ENCODE data around the gene DENND1A.
"Not testable (repeated sequence)": the region's sequence is repeated elsewhere in the genome, so short reads cannot be mapped to it uniquely, and the experiment has no call there.

The DENND1A gene

DNA sequence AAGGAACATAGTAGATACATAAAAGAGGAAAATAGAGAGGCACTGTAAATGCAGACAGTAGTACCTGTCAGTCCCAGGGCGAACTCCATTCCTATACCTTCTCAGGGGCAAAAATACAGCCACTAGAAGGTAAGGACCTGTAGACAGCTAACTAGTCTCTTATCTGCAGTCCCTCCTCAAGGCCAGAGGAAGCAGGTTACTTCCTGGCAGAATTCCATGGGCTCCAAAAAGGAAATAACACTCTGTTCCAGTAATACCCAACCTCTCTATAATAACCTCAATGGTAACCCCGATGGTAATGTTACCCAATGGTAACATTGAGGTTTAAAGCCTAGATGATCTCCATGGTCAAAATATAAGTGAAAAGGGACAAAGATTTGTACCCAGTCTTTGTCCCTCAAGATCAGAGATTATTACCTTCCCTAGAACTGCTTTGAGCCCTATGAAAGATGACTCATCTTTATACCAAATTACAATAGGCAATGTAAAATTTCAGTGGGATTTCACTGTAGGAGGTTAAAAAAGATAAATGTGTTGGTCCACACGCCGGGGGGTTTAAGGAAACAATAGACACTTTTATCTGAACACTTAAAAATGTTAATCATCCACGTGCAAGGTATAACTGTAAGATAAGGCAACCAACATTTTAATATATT, 113.0 kb downstream of the DENND1A start:
- peak; percentile 5 for DNase-seq (ENCODE audit: low read depth)

DNA sequence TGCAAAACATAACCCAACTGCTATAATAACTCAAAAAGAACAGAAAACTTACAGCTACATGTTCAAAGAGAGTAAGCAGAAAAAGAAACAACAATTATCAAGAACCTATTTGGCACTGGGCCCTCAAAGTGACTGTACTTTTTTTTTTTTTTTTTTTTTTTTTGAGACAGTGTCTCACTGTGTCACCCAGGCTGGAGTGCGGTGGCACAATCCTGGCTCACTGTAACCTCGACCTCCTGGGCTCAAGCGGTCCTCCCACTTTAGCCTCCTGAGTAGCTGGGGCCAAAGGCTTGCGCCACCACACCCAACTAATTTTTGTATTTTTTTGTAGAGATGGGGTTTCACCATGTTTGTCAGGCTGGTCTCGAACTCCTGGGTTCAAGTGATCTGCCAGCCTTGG, 114.1 kb downstream of the DENND1A start:
- DNase-seq (ENCODE audit: low read depth), result not testable (repeated sequence)

DNA sequence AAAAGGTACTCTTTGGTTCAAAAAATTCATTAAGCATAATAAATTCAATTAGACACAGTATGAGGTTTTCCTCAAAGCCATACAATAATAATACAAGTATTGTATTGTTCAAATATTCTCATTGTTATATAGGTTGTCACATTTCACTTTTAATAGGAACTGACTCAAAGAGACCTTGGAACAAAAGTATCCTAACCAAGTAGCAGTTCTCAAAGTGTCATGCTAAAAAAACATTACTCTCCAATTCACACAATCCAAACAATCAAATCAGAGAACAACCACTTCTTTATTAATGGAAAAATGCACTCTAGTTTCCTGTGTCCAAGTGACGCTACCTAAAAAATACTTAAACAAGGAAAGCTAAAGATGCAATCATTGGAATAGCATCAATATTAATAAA, 115.4 kb downstream of the DENND1A start:
- no peak for DNase-seq (ENCODE audit: low read depth)

DNA sequence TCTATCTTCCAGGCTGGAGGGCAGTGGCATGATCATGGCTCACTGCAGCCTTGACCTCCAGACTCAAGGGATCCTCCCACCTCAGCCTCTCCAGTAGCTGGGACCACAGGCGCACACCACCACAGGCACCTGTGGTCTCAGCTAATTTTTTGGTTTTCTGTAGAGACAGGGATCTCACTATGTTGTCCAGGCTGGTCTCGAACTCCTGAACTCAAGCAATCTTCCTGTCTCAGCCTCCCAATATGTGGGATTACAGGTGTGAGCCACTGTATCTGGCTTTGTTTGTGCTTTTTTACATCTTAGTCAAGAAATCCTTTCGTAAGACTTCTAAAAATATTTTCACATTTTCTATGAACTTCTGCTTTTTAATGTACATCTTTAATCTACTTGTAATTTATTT, 116.9 kb downstream of the DENND1A start:
- DNase-seq (ENCODE audit: low read depth), result no peak

DNA sequence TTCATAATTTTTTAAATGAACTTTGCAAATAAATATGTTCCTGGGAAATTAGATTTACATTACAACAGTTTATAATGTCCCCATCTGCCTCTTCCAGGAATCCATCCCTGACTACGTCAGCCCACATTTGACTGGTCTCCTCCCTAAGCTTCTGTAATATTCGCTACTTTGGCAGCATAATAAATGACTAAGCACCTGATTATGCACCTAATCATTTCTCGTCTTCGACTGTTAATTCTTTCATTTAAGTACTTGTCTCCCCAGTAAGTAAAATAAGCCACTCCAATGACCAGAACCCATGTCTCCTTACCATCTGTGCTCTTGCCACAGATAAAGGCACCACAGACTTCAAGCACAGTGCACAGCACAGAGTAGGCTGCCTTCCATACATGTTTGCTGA, 122.7 kb downstream of the DENND1A start:
- DNase-seq (ENCODE audit: low read depth), result peak; percentile 62

DNA sequence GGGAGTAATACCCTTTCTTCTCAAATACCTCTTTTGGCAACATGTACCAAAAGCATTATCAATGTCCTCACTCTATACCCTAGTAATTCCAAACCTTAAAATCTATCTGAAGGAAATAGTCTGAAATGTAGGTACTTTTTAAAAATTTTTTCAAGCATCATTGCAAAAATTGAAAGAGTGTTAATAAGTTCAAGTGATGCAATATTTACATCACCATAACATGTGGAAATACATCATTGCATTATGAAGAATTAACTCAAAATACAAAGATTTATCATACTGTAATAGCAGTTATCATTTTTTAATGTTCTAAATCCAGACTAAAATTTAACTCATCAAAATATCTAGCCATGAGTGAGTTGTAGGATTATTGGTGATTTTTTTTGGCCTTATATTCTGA, 123.1 kb downstream of the DENND1A start:
- no peak for DNase-seq (ENCODE audit: low read depth)

DNA sequence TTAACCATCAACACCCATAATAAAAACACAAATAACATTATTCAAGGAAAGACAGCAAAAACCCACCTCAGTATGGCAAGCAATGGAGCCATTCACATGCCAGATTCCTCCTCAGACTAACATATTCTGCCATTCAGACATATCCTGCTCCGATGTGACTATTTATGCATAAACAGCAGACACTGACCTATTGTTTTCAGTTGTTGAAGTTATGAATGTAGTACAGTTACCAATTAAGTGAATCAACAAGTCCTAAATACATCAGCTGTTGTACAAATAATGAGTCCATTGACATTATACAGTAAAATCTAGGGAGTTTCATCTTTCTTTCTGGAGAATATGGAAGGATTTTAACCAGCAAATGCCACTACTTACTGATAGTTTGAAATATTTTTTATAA, 131.7 kb downstream of the DENND1A start:
- DNase-seq (ENCODE audit: low read depth), result no peak

DNA sequence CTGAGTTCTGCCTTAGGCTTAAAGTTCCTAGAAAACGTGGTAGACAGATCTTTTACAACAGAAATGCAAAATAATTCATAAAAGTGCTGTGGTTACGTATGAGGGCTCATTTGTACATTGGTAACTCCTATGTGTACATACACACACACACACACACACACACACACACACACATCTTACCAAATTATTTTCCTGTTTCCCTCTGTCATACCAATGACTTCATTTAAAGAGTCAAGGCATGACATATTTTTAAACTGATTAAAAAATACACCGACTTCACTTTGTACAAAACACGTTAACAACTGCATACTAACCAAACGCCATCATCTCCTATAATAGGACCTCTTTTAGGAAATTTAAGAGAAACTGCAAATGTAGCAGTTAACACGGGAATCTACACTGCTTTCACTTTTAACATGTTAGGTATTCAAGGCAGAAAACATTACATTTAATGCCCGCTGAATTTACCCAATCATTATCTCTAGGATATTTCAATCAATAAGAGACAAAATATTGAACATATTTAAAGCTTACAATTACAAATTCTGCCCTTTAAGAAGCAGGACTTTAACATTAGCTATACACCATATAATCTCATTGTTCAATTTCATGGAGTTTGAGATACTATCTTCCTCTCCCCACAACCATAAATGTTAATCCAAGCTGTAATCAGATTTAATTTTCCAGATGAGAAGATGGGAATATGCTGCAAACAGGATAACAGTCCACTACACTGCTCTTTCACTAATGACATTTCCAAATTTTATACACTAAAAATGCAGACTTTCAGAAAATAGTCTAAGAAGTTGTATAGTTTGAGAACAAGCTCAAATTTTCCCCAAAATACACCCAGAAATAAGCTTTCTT, 133.1 kb downstream of the DENND1A start:
- DNase-seq (ENCODE audit: low read depth), result no peak

DNA sequence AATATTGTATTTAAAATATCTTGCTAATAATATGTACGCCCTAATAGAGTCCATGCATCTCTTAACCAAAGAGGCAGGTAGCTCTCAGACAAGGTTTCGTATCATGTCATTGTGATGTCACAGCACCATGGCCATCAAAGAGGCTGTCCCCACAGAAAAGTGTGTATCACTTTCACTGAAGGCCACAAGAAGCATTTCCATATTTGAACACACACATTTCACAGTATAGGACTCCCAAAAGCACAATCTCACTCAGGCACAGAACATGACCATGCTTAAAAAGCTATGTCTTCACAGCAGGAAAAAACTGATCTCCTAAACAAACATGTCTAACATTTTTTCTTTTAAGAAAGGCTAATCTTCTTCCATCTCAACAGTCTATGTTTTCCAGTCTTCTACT, 133.8 kb downstream of the DENND1A start:
- no peak for DNase-seq (ENCODE audit: low read depth)

DNA sequence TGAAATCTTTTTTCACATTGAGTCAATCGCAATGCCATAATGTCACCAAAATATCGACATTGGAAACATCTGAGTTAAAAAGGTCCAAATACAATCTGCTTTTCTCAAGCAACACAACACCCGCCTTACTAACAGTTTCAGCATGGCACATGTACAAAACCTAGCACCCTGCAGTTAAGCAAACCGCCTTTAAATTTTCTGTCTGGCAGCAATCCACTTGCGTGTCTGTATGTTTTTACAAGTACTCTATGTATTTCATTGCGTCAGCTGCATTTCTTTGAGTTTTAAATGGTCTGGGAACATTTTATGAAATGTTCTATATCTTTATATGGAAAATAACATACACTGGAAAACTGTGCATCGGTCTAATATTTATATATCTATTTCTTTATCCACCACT, 134.6 kb downstream of the DENND1A start:
- DNase-seq (ENCODE audit: low read depth), result no peak

DNA sequence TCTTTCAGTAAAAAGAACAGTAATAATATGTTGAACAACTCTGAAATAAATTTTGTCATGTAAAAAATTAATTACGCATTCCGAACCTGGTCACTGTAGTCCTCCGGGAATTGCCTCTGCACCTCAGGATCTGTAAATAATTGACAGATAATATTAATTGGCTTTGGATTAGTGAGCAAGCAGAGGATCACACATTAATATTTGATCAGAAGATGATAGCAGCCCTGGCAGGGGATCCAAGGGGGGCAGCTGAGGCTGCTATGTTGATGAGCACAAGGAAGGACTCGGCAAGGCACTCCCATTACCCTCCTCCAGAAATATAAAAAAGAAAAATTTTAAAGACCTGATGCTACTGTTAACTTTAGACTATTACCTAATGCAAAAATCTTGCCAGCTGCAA, 137.4 kb downstream of the DENND1A start:
- DNase-seq (ENCODE audit: low read depth), result no peak

DNA sequence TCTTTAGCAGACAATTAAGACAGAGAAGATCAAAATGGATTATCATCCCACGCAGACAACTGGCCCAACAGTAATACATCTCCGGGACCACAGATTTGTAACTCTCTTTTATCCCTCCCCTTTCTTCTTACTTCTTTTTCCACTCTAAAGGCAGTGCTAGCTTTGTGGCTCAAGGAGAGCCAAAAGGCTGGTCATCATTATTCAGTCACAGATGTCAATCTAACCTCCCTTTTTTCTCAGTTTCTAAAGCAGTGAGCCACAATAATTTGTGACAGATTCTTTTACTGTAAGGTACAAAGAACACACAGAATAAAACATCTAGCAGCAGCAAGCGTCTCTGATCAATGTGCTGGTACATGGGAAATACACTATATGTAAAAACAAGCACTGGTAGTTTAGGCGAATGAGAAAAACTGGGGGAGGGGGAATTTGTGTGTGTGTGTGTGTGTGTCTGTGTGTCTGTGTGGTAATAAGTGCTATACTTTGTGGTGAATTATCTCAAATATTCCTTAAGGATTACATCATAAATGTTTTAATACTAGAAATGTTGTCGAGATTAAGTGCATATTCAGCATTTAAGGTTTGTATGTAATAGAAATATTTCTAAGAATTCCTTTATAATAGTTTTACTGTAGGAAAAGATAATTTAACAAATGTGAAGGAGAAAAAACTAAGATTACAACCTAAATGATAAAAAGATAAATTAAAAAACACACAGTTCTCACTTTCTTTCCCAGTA, 140.2 kb downstream of the DENND1A start:
- DNase-seq (ENCODE audit: low read depth), result no peak

DNA sequence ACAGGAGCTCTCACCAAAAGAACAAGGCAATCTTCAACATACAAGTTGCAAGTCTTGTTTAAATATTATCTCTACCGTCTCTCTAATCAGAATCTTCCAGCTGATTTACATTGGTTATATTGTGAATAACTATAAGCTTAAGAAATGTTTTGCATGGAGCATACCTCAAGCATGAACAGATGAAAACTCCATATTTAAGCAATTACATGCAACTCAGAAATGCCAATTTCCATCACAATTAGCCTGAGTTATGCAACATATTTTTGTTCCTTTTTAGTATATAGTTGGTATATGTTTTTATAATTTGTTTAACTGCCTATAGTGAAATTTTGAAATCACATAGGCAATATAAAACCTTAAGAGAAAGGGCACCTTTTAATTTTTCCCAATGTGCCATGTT, 142.5 kb downstream of the DENND1A start:
- no peak for DNase-seq (ENCODE audit: low read depth)

DNA sequence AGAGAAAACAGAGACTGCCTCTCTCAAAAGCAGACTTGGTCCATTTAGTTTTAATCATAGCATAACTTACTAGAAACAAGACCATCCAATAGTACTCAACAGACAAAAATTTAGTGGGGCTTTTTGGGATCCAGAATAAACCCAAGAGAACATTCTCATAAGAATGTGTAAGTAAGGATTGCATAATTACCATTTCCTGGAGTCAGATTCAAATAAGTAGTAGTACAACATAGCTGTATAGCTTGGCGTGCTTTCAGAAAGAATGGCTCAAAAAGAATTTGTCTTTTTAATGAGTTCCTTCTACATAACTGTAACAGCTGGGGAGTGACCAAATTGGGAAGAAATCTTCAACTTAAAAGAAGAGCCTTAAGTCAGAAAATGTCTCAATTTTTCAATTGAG, 145.4 kb downstream of the DENND1A start:
- DNase-seq (ENCODE audit: low read depth), result peak; percentile 86

DNA sequence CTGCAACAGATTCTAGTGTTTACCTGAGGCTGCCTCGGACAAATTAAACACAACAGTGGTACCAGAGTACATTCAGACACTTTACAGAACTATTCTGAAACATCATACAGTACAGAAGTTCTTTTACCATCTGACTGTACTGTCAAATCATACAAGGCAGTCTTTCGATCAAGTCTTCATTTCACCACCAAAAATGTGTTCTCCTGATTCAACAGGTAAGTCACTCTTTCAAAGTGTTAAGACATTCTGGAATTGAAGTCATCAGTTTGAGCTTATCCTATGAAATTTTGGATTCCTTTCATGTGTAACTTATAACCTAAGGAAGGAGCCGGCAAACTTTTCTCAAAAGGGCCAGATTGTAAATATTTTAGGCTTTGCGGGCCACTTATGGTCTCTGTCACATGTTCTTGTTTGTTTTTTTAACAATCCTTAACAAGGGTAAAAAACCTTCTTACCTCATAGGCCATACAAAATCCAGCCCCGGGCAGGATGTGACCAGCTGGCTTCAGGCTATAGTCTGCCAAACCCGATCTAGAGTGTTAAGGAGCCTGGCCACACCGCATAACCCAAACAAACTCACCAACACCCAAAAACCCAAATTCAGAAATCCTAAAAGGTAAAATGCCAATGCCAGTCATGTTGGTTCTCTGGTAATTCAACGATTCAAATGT, 151.6 kb downstream of the DENND1A start:
- DNase-seq (ENCODE audit: low read depth), result no peak

DNA sequence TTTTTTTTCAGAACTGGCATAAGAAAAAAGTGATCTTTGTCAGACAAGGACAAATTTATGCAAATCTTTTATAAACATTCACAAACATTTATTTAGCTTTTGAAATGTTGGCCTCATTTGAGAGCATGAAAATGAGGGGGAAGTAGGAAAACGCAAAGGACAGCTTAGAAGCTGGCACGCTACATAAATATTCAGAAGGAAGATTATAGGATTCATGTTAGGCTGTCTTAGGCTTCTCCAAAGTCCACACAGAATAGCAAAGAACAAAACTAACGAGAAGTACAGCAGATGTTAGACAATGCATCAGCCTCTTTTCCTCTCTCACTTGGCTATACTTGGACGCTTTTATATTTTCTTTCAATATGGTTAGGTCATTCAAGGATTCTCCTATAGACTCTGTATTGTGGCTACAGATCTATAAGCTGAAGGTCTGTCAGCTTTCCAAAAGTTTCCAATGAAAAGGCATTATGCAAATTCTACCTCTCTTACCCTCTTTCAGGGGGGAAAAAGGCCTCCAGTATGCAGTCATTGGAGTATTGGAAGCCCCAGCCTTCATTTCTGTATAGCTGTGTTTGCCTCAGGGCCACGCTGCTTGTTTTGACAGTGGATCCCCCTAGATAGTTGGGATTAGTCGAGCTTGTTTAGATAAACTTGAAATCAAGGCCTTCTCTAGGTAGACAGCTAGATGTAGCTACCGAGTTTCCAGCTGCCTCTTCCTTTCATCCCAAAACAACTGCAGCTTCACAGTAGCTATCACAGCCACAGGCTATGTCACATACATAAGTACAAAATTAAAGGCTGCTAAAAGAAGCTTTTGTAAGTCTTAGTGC, 153.0 kb downstream of the DENND1A start:
- no peak for DNase-seq (ENCODE audit: low read depth)

DNA sequence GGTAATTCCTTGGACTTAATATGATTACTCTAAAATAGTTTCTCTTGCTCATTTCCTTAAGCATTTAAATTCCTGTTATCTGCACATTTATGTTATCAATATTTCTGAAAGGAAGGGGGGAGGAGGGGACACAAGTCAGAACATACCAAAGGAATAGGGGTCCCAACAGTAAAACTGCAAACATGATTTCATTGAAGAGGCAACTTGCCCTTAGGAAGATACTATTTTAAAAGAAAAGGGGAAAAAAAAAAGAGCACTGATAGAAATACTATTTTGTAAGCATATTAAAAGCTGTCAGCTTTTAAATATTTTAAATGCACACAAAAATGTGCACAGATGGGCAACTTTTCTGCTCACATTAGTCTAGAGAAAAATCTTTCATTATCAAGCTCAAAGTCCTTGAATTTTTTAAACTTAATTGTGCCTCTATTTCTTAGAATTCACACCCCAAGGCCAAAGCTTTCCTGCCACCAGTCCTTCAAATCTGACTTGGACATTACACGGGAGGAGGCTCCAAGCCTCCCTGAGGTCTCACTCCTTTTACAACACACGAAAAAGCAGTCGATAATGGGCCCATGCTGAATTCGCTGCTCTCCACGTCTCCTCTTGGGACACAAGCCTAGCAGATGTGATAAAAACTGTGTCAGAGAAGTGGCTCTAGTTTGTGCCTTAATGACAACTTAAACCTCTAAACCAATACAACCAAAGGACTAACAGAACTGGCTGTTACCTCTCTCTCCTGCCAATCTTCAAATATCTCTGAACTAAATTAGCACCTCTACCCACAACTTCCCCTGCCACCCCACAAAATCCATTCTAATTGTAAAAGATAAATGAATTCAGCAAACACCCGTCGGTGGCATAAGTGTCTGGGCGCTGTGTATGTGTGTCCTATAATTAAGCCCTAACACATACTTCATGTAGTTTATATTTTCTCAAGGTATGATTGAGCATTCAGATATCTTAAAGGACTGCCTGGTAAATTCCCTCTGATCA, 154.3 kb downstream of the DENND1A start:
- DNase-seq (ENCODE audit: low read depth), result no peak

DNA sequence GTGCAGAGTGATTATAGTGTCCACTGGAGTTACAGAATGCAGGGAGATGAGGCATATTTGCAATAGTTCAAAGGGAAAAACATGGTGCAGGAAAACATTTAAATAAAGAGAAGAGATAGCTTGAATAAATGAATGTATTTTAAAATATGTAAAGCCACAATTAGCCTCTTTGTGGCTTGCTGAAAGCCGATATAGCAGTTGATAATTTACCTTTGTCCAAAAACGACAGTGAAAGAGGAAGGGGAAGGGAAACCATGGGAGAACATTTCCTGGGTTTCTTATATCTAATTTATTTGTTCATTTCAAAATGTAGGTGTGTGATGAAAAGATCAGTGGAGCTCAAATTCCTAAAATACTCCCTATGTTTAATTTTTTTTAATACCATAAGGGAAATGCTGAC, 156.1 kb downstream of the DENND1A start:
- no peak for DNase-seq (ENCODE audit: low read depth)

DNA sequence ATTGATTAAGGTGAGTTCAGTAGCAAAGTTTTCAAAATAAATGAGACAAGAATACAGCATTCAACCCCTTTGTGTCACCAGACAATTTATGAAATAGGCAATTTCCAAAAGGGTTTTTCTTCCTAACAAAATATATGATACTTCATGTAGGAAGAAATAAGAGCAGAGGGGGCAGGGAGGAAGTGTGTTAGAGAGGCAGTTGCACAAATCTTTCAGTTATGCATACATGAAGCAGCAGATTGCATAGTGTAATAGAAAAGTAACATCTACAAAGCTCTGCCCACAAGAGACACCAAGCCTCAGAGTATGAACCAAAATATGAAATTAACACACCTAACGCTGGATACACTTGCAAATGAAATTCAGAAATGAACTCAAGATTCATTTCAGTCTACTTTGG, 157.0 kb downstream of the DENND1A start:
- no peak for DNase-seq (ENCODE audit: low read depth)

DNA sequence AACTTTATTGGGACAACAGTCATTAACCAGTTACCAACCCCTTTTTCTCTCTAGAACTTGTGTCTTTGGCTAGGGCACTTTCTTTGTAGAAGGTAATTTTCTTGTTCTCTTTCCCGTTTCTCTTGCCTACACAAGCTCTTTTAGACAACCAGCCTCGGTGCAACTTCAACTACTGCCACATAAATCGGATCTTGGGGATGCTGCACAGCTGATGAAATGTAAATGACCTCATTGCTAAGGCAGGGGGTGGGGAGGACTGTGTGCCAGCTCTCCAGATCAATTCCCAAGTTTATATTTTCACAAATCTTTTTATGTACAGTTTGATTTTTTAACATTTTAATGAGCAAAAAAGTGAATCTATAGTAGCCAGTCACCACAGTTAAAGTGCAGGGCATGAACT, 157.6 kb downstream of the DENND1A start:
- no peak for DNase-seq (ENCODE audit: low read depth)

Measured in iris pigment epithelial cell (primary cell).